HL-60 (cell line): ENCODE results near the gene PRRG1.
"Not testable (repeated sequence)": the region's sequence is repeated elsewhere in the genome, so short reads cannot be mapped to it uniquely, and the experiment has no call there.

Experiments used
- CTCF ChIP-seq: IDR thresholded peaks from one replicate; pipeline ENCODE4 v1.5.1; 2011; ENCODE audit warnings: low read length, control low read depth, inconsistent platforms; ENCODE audit not compliant: insufficient read depth
- GABPA ChIP-seq: IDR thresholded peaks from 2 replicates; pipeline ENCODE4 v1.6.1; 2012; ENCODE audit warnings: low read depth
- REST ChIP-seq: IDR thresholded peaks from 2 replicates; pipeline ENCODE4 v1.6.1; 2012; ENCODE audit warnings: low read depth; ENCODE audit not compliant: insufficient replicate concordance
- SPI1 ChIP-seq: IDR thresholded peaks from 2 replicates; pipeline ENCODE4 v1.6.1; 2012; ENCODE audit warnings: low read depth, mild to moderate bottlenecking, borderline replicate concordance

- TF ChIP-seq CTCF, REST, GABPA, SPI1: not testable (repeated sequence)
These were observed 135.2 kb downstream of the PRRG1 start for GRCh38 chrX:37484335-37484734.
